ENCODE data around the gene MFSD12. TPM values are rescaled to one million over a fixed set of nuclear protein-coding genes. Genes with fewer than 3 reads are reported as not detected.

The MFSD12 gene
- polyA plus RNA-seq, 5 donors = 28.1 to 48.9 (median 36.4) TPM

GRCh38 chr19:3526507-3527237 lies 30.7 kb downstream of the MFSD12 start:
- DNase-seq = no peak

DNA sequence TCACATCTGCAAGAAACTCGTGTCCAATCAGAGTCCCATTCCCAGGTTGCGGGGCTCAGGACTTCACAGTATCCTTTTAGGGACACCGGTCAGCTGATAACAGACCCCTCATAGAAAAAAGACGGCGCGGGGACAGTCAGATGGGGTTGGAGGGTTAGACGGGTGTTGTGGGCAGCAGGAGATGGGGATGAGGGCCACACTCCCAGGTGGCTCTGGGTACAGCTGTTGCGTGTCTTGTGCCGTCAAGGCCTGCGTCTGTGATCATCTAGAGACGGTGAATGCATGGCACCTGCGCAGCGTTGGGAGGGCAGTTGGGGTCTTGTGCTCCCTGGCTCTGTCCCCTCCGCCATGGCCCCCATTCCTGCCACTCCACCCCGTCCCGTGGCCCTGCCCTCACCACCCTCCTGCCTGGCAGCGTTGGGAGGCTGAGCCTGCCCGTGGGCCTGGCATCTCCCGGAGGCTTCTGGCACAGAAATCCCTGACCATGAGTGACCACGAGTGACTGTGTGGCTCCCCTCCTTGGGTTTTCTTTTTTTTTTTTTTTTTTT lies 32.4 kb downstream of the MFSD12 start:
- DNase-seq = no peak

DNA sequence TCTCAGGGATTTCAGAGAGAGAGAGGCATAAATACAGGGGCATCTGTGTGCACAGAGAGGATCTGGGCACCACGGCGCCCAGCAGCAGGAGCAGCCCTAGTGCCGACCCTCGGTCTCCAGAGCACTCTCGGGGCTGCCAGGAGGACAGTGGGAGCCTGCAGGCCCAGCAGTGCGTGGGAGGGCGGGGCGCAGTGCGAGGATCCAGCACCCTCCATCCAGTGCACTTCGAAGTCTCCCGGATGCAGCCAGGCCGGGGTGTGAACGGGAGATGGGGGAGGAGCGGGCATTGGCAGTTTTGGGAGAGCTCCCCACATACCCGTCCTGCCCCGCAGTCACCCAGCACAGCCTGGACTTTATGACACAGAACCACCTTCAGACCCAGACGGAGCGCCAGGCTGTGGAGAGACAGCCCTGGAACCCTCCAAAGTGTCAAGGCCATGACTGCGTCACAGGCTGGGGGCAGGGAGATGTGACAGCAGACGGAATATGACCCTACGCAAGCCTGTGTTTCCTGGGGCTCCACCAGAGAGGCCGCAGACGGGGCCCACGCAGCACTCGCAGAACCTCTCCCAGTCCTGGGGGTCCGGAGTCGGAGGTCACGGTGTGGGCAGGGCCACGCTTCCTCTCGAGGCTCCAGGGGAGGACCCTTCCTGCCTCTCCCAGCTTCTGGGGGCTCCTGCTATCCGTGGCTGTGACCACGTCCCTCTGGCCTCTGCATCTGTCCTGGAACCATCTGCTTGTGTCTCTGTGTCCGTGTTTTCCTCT lies 33.1 kb downstream of the MFSD12 start:
- no peak for DNase-seq

GRCh38 chr19:3523361-3524077 lies 33.9 kb downstream of the MFSD12 start:
- DNase-seq = no peak

DNA sequence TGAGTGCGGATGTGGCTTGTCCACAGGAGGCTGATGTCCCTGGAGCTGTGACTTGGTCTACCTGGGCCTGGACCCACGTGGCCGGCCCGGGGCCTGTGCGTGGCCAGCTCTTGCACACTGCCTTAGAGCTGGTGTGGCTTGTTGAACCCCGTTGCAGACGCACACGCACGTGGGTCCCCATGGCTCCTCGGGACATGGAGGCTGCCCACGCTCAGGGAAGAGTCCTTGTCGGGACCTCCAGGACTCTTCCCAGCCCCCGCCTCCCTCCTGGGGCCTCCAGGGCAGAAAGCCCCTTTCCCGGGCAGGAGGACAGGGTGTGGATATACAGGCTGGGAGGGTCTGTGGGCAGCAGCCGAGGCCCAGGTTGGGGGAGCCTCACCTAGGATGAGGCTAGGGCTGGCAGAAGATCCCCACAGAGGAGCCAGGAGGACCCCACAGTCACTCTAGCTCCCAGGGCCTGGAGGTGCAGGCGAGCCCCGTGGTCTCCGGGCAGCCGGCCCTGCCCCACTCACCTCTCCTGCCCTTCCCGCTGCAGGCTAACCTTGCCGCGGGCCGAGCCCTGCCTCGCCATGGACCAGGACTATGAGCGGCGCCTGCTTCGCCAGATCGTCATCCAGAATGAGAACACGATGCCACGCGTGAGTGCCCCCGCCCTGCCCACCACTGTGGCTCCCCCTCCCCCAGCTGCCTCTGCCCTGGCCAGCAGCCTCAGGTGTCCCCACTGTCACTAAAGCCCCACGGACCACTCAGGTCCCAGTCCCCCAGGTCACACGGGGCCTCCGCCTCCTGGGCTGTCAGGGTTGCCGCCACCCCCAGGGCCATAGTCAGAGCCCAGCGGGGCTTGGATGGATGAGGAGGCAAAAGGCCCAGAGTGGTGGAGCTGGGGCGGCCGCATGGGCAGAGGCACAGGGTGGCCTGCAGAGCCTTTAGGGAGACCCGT lies 34.7 kb downstream of the MFSD12 start:
- no peak for DNase-seq

DNA sequence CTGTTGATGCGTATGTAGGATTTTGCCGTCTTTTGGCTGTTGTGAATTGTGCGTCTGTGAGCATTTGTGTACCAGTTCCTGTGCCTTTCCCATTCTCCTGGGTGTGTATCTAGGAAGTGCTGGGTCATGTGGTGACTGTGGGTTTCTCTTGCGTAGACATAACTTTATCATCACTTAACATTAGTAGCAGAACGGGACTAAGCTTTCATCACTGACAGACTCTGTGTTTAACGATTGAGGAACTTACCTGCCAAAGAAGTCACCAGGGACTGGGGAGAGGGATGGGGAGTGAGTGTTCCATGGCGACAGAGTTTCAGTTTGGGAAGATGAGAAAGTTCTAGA lies 36.3 kb downstream of the MFSD12 start:
- DNase-seq = no peak

DNA sequence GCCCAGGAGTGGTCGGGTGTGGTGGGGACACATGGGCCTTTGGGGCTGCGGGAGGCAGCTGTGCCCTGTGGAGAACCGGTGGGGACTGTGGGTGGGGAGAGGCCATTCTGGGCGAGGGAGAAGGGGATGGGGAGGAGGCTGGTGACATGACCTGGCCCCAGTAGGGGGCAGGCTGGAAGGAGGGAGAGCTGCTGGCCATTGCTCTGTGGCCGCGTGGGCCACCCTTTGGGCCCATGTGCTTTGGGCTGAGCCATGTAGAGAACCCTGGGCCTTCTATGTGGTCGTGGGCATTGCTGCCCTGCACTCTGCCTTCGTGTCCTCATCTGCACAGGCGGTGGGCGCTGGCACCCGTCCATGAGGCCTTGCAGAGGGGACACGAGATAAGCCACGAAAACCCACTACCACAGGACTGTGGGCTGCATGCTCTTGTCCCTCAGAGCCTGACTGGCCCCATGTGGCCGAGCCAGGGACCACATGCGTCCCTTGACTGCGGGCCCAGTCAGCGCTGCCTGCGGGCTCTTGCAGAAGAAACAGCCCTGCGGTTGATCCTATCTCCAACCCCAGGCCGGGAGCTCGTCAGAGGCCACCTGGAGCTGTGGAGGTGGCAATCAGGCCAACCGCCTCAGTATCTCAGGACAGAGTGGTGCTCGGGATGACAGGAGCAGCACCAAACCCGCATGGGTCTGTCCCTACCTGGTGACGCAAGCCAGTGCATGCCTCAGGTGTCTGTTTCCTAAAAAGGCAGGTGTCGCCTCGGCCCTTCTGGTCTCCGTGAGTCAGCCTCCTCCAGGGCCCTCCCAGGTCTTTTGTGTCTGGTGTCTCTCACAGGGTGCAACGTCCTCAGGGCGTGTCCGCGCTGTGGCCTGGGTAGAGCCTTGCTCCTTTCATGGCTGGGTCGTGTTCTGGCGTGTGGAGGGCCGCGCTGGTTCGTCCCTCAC lies 37.0 kb downstream of the MFSD12 start:
- no peak for DNase-seq

DNA sequence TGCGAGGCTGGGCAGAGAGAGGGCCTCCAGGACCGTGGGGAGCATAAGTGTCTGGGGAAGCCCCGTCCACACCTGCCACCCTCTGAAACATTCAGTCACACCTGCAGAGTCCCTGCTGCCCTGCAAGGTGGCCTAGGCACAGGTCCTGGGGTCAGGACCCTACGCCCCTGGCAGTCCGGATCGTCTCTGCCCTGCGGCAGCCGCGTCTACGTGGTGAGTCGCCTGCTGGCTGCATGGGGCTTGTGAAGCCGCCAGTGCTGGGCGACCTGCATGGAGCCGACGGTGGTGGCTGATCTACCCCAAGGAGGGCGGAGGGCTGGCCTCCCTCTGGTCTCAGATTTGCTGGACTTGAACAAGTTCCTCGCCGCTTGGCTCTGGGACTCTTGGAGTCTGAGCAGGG lies 38.3 kb downstream of the MFSD12 start:
- no peak for DNase-seq

DNA sequence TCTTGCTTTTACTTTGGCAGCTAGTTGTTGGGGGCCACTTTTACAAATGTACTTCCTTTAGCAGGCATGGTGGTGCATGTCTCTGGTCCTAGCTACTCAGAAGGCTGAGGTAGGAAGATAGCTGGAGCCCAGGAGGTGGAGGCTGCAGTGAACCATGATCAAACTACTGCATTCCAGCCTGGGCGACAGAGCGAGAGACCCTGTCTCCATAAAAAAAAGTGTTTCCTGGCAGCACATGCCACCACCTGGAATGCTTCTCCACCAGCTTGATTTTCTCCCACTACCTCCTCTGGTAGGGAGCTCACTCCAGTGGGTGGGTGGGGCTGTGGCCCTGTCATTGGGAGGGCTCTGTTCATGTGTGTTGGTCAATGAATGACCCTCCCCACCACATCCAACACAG lies 38.7 kb downstream of the MFSD12 start:
- DNase-seq = no peak

- no peak for DNase-seq
Measured at GRCh38 chr19:3518255-3518654, 39.1 kb downstream of the MFSD12 start.

GRCh38 chr19:3517638-3518037 lies 39.7 kb downstream of the MFSD12 start:
- no peak for DNase-seq

- no peak for DNase-seq
Measured at GRCh38 chr19:3516675-3517207, 40.6 kb downstream of the MFSD12 start.

GRCh38 chr19:3515891-3516422 lies 41.4 kb downstream of the MFSD12 start:
- no peak for DNase-seq

DNA sequence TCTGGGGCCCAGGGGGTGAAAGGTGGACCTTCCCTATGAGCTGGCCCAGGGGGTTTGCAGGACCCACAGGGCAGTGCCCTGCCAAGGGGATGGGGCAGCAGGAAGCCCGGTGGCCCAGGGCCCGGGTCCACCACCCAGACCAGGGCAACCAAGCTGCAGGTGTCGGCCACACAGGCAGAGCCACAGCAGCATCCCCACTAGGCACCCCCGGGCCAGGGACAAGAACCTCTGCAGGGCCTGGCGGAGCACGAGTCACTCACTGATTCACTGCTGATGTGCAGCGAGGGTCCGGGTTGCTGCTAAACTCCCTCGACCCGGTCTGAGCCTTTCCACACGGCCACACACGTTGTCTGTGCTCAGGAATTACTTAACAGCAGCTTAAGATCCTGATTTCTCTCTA lies 42.5 kb downstream of the MFSD12 start:
- DNase-seq = no peak

GRCh38 chr19:3513229-3514140 lies 43.9 kb downstream of the MFSD12 start:
- no peak for DNase-seq

DNA sequence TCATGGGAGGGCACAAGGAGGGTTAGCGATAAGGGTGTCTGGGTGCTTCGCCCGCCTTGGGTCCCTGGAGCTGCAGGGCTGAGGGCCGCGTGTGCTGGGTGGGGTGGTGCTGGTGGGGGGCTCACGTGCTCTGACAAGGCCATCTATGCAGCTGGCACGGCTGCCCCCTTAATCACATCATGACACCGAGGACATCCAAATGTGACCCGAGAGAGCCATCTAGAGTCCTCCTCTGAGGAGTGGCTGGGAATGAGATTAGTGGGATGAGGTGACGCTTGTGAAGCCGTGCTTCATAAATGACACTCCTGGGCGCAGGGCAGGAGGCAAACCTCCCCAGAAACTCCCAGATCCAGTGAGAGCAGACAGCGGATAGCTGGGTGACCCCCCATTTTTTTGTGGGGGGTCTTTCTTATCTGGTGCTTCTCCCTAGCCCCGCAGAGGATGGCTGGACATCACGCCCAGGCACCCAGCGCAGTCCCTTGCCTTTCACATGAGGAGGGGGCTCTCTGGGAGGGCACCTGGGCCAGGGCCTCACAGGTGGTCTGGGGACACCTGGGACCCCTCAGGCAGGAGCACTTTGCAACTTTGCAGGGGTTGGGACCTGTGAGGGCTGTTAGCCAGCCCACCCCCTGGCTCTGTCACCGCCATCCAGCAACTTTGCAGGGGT lies 44.7 kb downstream of the MFSD12 start:
- no peak for DNase-seq

GRCh38 chr19:3511506-3512251 lies 45.7 kb downstream of the MFSD12 start:
- DNase-seq = no peak
